K562 (cell line): ENCODE data around the gene TAOK2. TPM values are rescaled to one million over a fixed set of nuclear protein-coding genes. Genes with fewer than 3 reads are reported as not detected.

Experiments used
- ATAC-seq: fragments of 200-7000 bp; cut with Tn5 transposase; 3 replicates; pipeline ENCODE4 v1.9.1; 2020; ENCODE audit warnings: moderate library complexity
- BruUV-seq: library from RNA; stranded (reverse); fragments of 400-500 nt; replicated peaks from 2 replicates; lab custom pipeline; 2021; lab: Mats Ljungman, UMichigan
- CTCF ChIA-PET: fragments of 300-600 bp; formaldehyde crosslinking; extraction: SDS; loops from one replicate; lab custom pipeline; 2021; ENCODE audit warnings: low intra/inter-chr PET ratio; lab: Yijun Ruan, JAX
- POLR2A ChIA-PET: fragments of 300-600, 350-650 bp; sonication (Branson Sonifier 250); formaldehyde crosslinking; extraction: SDS; loops from one replicate; lab custom pipeline; 2021; ENCODE audit warnings: antibody characterized with exemption, inconsistent platforms; lab: Yijun Ruan, JAX
- DNase-seq, 4 experiments: peaks; one replicate each; pipeline versions ENCODE4 v3.0.0 to v3.0.0-alpha.2; 2011 to 2018; ENCODE audit warnings: low spot score in 3 of 4, mixed read lengths in 3 of 4; ENCODE audit errors: extremely low read depth in 1 of 4
- FAIRE-seq: peaks from 2 replicates; lab custom pipeline; 2011; peaks lifted over from hg19 to GRCh38; lab: Jason Lieb, UNC
- H2AFZ ChIP-seq: 2 replicates; pipeline ENCODE4 v1.6.0; 2011; ENCODE audit warnings: low read depth, low read length, control low read depth, inconsistent platforms
- H3K27ac ChIP-seq: fragments of 200-600 bp; 3 replicates; pipeline ENCODE4 v1.8.0; 2011; ENCODE audit warnings: low read depth, mild to moderate bottlenecking, control low read depth, inconsistent platforms, low read length, moderate library complexity, mixed read lengths; ENCODE audit errors: extremely low read depth
- H3K27me3 ChIP-seq, 2 experiments: fragments of 300-600 bp in 1 of 2; 2 replicates in 1 of 2; 3 replicates in 1 of 2; pipeline versions ENCODE4 v1.6.0 to v1.8.0; 2011; ENCODE audit warnings: inconsistent platforms in 2 of 2, low read length in 2 of 2, mild to moderate bottlenecking in 1 of 2, mixed read lengths in 1 of 2, moderate library complexity in 1 of 2; ENCODE audit not compliant: control insufficient read depth in 2 of 2, insufficient read depth in 2 of 2
- H3K36me3 ChIP-seq: fragments of 300-600 bp; 3 replicates; pipeline ENCODE4 v1.8.0; 2011; ENCODE audit warnings: mild to moderate bottlenecking, low read length, inconsistent platforms; ENCODE audit not compliant: control insufficient read depth, insufficient read depth
- H3K4me1 ChIP-seq, 2 experiments: fragments of 200-600 bp in 1 of 2; replicated peaks in 1 of 2; 2 replicates in 1 of 2; 3 replicates in 1 of 2; pipeline versions ENCODE4 v1.5.1 to v1.8.0; 2011; ENCODE audit warnings: inconsistent platforms in 2 of 2, low read length in 2 of 2, mild to moderate bottlenecking in 1 of 2, mixed read lengths in 1 of 2, moderate library complexity in 1 of 2; ENCODE audit not compliant: control insufficient read depth in 2 of 2, insufficient read depth in 2 of 2
- H3K4me2 ChIP-seq: 2 replicates; pipeline ENCODE4 v1.6.1; 2011; ENCODE audit warnings: low read length, control low read depth, inconsistent platforms, mixed read lengths; ENCODE audit not compliant: insufficient read depth
- H3K4me3 ChIP-seq: fragments of 200-600 bp; sonication (generic), shearing (Covaris generic); 2 replicates; pipeline ENCODE4 v1.5.1; 2016; ENCODE audit warnings: control low read depth, inconsistent platforms
- H3K79me2 ChIP-seq: fragments of 200-600 bp; 3 replicates; pipeline ENCODE4 v1.8.0; 2011; ENCODE audit warnings: low read length, inconsistent platforms; ENCODE audit not compliant: control insufficient read depth, insufficient read depth
- H3K9ac ChIP-seq, 2 experiments: 2 replicates each; pipeline versions ENCODE4 v1.6.0 to v1.6.1; 2011; ENCODE audit warnings: low read depth in 2 of 2, low read length in 2 of 2, control low read depth in 1 of 2, inconsistent platforms in 1 of 2, mild to moderate bottlenecking in 1 of 2, mixed read lengths in 1 of 2; ENCODE audit not compliant: insufficient read depth in 1 of 2
- H3K9me1 ChIP-seq: one replicate; pipeline ENCODE4 v1.6.0; 2011; ENCODE audit warnings: inconsistent platforms, mild to moderate bottlenecking, low read length, moderate library complexity; ENCODE audit not compliant: control insufficient read depth, insufficient read depth
- H3K9me3 ChIP-seq: replicated peaks from 2 replicates; pipeline ENCODE4 v1.5.1; 2011; ENCODE audit warnings: low read depth, low read length, inconsistent platforms; ENCODE audit not compliant: control insufficient read depth, insufficient read depth
- H4K20me1 ChIP-seq: replicated peaks from 2 replicates; pipeline ENCODE4 v1.6.1; 2011; ENCODE audit warnings: low read length, inconsistent platforms, mixed read lengths; ENCODE audit not compliant: control insufficient read depth, insufficient read depth
- ARHGAP35 ChIP-seq: fragments of 450-650 bp; IDR thresholded peaks from 2 replicates; pipeline ENCODE4 v1.6.1; 2018; ENCODE audit not compliant: partially characterized antibody
- DNMT1 ChIP-seq: fragments of 450-650 bp; IDR thresholded peaks from 2 replicates; pipeline ENCODE4 v1.6.1; 2016; ENCODE audit warnings: antibody characterized with exemption, mild to moderate bottlenecking
- JUND ChIP-seq, 2 experiments: IDR thresholded peaks; 2 replicates in 1 of 2; 3 replicates in 1 of 2; pipeline ENCODE4 v1.6.1; 2011; ENCODE audit warnings: borderline replicate concordance in 2 of 2, low read depth in 2 of 2, low read length in 2 of 2, improper control_type of control experiment in 1 of 2, missing biosample characterization in 1 of 2, missing genetic modification characterization in 1 of 2, missing genetic modification reagents in 1 of 2
- RBFOX2 ChIP-seq: fragments of 200-400 bp; formaldehyde crosslinking; IDR thresholded peaks from 2 replicates; pipeline ENCODE4 v1.6.1; 2017; ENCODE audit warnings: low read depth, mild to moderate bottlenecking, low read length, moderate library complexity
- TCF7L2 ChIP-seq: fragments of 150-350 bp; IDR thresholded peaks from 2 replicates; pipeline ENCODE4 v1.6.1; 2016; ENCODE audit warnings: low read depth, mild to moderate bottlenecking, low read length, moderate library complexity
- ZFP1 ChIP-seq: fragments of 450-650 bp; formaldehyde crosslinking; IDR thresholded peaks from 2 replicates; pipeline ENCODE4 v1.4.0; 2020; ENCODE audit warnings: mild to moderate bottlenecking, mixed read lengths
- WGBS: fragments of 100-300 bp; shearing (Covaris generic); methylation state at CpG from one replicate; pipeline ENCODE4 v1.1.6; 2016; ENCODE audit warnings: low coverage, mixed read lengths; ENCODE audit not compliant: insufficient coverage; ENCODE audit errors: missing lambda C conversion rate; 5-methylcytosine and 5-hydroxymethylcytosine counted together
- in situ Hi-C: fragments of 300-500 bp; cut with MboI; formaldehyde crosslinking; loops from 4 replicates; pipeline ENCODE4 v1.15.0; 2018; ENCODE audit warnings: inconsistent platforms, mixed read lengths
- intact Hi-C: fragments of 100-400 bp; cut with micrococcal nuclease; formaldehyde crosslinking; loops from 2 replicates; pipeline ENCODE4 v1.14.2; 2022
- polyA plus RNA-seq, 8 experiments: library from polyadenylated mRNA; depleted of rRNA in 4 of 8; stranded (reverse) in 5 of 8; unstranded in 3 of 8; fragments of >200 nt; fragmentation: Nextera tagmentation in 2 of 8; fragmentation: Illumina TruSeq in 1 of 8; extraction: Ambion mirVana in 2 of 8; extraction: Trizol in 1 of 8; gene quantifications; 2 replicates each; pipeline versions ENCODE4 v1.2.1 to v1.2.3, GENCODE V29; 2011 to 2014; ENCODE audit warnings: inconsistent platforms in 1 of 8, missing spikeins in 1 of 8
- total RNA-seq, 7 experiments: library from RNA; depleted of rRNA in 6 of 7; stranded (reverse); fragments of >200 nt in 6 of 7; fragmentation: Illumina TruSeq in 2 of 7; extraction: Trizol in 2 of 7; gene quantifications; 2 replicates each; pipeline versions ENCODE4 v1.2.1 to v1.2.3, GENCODE V29; 2011 to 2021; ENCODE audit warnings: low replicate concordance in 1 of 7
- TF ChIP-seq, protein P1 (sequence below): fragments of 250-450 bp; sonication (Bioruptor Pico); IDR thresholded peaks from 2 replicates; pipeline ENCODE4 v1.5.0; 2020; ENCODE audit warnings: mild to moderate bottlenecking
- TF ChIP-seq, protein P2 (sequence below): conservative IDR thresholded peaks from 2 replicates; pipeline ENCODE4 v1.6.1; 2011; ENCODE audit warnings: low read depth, mild to moderate bottlenecking, low read length; ENCODE audit not compliant: control insufficient read depth
- TF ChIP-seq, protein P3 (sequence below): sonication (generic); formaldehyde crosslinking; IDR thresholded peaks from 2 replicates; pipeline ENCODE4 v1.8.1; 2023; ENCODE audit warnings: mild to moderate bottlenecking, missing genetic modification reagents
- TF ChIP-seq, protein P4 (sequence below), 2 experiments: IDR thresholded peaks in 1 of 2; conservative IDR thresholded peaks in 1 of 2; 2 replicates each; pipeline ENCODE4 v1.6.1; 2016; ENCODE audit warnings: low read depth in 2 of 2, mild to moderate bottlenecking in 1 of 2, missing compliant biosample characterization in 1 of 2, missing genetic modification characterization in 1 of 2, moderate library complexity in 1 of 2

The TAOK2 gene
- total and polyA plus RNA-seq, 9 of the 15 experiments (the other 6 are each of a cell fraction or from before 2014, with no cell fraction given) = 0.10 to 41.8 (median 13.7) TPM

DNA sequence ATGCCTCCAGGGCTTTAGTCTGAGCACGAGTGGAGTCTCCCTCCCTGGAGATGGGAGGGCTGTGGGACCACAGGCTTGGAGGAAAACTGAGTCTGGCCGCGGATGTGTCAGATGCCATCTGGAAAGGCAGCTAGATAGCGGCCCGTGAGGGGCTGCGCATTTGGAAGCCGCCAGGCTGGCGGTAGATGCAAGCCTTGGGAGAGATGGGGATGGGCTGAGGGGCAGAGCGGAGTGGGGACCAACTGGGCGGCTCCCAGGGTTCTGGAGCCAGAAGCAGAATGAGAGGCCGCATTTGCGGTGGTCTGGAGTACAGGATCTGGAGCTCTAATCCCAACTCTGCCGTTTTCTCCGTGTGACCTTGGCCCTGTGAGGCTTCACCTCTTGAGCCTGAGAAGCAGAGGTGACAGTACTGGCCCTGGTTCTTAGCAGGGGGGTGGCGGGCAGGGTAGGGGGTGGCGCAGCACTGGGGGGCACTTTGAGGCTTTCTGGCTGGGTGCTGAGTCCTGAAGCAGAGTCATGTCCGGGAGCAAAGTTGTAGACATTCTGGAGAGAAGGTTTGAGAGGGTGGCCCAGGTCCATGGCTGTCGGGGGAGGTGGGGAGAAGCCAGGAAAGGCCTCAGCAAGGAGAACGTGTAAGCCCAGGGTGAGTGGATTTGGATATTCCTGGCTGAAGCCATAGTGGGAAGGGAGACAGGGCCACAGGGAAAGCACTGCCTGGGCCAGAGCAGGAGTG, 29.1 kb downstream of the TAOK2 start:
- no peak for FAIRE-seq
- in situ Hi-C loops = no loop called here
- BruUV-seq = no TSS peak
- 0 out of 2 replicates have a peak, but pooled peaks have one; percentile 17 for TF ChIP-seq RBFOX2
- TF ChIP-seq TCF7L2 = no peak
- no peak for TF ChIP-seq ARHGAP35
- TF ChIP-seq, protein P1, sequence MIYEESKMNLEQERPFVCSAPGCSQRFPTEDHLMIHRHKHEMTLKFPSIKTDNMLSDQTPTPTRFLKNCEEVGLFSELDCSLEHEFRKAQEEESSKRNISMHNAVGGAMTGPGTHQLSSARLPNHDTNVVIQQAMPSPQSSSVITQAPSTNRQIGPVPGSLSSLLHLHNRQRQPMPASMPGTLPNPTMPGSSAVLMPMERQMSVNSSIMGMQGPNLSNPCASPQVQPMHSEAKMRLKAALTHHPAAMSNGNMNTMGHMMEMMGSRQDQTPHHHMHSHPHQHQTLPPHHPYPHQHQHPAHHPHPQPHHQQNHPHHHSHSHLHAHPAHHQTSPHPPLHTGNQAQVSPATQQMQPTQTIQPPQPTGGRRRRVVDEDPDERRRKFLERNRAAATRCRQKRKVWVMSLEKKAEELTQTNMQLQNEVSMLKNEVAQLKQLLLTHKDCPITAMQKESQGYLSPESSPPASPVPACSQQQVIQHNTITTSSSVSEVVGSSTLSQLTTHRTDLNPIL (CRISPR knock-in tag) = no peak
- TF ChIP-seq, protein P2, sequence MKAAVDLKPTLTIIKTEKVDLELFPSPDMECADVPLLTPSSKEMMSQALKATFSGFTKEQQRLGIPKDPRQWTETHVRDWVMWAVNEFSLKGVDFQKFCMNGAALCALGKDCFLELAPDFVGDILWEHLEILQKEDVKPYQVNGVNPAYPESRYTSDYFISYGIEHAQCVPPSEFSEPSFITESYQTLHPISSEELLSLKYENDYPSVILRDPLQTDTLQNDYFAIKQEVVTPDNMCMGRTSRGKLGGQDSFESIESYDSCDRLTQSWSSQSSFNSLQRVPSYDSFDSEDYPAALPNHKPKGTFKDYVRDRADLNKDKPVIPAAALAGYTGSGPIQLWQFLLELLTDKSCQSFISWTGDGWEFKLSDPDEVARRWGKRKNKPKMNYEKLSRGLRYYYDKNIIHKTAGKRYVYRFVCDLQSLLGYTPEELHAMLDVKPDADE = no peak
- TF ChIP-seq DNMT1 = no peak
- TF ChIP-seq JUND (IDR thresholded peaks at IDR 0.05; ENCODE audit: borderline replicate concordance, low read depth, low read length) = no peak
- TF ChIP-seq JUND (tag; IDR thresholded peaks at IDR 0.05; ENCODE audit: borderline replicate concordance, low read depth, low read length) = no peak
- no peak for TF ChIP-seq ZFP1
- TF ChIP-seq, protein P3, sequence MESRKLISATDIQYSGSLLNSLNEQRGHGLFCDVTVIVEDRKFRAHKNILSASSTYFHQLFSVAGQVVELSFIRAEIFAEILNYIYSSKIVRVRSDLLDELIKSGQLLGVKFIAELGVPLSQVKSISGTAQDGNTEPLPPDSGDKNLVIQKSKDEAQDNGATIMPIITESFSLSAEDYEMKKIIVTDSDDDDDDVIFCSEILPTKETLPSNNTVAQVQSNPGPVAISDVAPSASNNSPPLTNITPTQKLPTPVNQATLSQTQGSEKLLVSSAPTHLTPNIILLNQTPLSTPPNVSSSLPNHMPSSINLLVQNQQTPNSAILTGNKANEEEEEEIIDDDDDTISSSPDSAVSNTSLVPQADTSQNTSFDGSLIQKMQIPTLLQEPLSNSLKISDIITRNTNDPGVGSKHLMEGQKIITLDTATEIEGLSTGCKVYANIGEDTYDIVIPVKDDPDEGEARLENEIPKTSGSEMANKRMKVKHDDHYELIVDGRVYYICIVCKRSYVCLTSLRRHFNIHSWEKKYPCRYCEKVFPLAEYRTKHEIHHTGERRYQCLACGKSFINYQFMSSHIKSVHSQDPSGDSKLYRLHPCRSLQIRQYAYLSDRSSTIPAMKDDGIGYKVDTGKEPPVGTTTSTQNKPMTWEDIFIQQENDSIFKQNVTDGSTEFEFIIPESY (CRISPR knock-in tag) = peak; percentile 61; the same call in 1 of the 2 replicates
- TF ChIP-seq, protein P4, sequence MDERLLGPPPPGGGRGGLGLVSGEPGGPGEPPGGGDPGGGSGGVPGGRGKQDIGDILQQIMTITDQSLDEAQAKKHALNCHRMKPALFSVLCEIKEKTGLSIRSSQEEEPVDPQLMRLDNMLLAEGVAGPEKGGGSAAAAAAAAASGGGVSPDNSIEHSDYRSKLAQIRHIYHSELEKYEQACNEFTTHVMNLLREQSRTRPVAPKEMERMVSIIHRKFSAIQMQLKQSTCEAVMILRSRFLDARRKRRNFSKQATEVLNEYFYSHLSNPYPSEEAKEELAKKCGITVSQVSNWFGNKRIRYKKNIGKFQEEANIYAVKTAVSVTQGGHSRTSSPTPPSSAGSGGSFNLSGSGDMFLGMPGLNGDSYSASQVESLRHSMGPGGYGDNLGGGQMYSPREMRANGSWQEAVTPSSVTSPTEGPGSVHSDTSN (CRISPR knock-in tag; IDR thresholded peaks at IDR 0.05; ENCODE audit: low read depth) = no peak
- TF ChIP-seq, protein P4 (tag; conservative IDR thresholded peaks at IDR 0.05; ENCODE audit: low read depth) = no peak

More for the DNA sequence above, 29.1 kb downstream of the TAOK2 start:
- Histone ChIP-seq H3K27me3 (no peaks in the 10 kb centered on the region), H3K9ac (peak overlapping the region in 1 of 2 experiments; percentile 71; a peak in 2 of 4 replicates), H3K79me2 (no peaks in the 10 kb centered on the region), H3K4me1 (peaks cover 0 to 58% of the 10 kb centered on the region in 2 experiments; a peak in 2 of 5 replicates), H3K4me3 (no peak overlapping the region), H2AFZ (no peak overlapping the region), H3K9me1 (no peaks in the 10 kb centered on the region), H3K9me3 (no peaks in the 10 kb centered on the region), H3K36me3 (peaks cover 23% of the 10 kb centered on the region; the same call in 2 of the 3 replicates), H3K27ac (no peak overlapping the region), H3K4me2 (no peak overlapping the region), H4K20me1 (0 out of 2 replicates have a peak, but pooled peaks cover 5% of the 10 kb centered on the region)
- ATAC-seq = no peak
- WGBS = 81% methylated on average over 16 of the region's 19 CpGs
- intact Hi-C loops = no loop called here
- no peak for DNase-seq
- ChIA-PET POLR2A (interaction anchor here (0.5 to 0.6 kb wide), 2 partner anchors 12 to 63 kb away, joined by 3 read pairs; partner anchors contain the start of gene ALDOA), CTCF (interaction anchor here (0.6 kb wide), 1 partner anchor 85 kb away, joined by 3 read pairs; no protein-coding TSS in a partner anchor)
